ENCODE data around the gene GPR26. TPM values are rescaled to one million over a fixed set of nuclear protein-coding genes. Genes with fewer than 3 reads are reported as not detected.

The GPR26 gene
- total RNA-seq, 1 experiment from 2014 or later, result 0.07 TPM

DNA sequence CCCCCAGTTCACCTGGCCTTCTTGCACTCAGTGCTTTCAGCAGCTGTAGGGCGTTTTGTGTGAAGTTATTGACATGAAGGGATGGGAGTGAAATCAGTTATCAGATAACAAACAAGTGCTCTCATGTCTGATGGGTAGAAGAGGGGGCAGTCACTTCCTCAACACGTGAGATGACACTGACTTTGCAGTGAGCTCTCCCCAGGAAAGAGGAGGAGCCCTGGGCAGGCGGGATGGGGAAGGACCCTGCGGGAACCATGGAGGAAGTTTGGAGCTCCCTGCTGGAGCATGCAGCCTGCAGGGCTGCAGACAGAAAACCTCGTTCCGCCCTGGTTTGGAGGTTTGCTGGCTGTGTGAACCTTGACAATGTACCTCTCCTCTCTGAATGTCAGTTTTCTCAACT is 38.7 kb downstream of the GPR26 start:
- TF ChIP-seq, protein P1, sequence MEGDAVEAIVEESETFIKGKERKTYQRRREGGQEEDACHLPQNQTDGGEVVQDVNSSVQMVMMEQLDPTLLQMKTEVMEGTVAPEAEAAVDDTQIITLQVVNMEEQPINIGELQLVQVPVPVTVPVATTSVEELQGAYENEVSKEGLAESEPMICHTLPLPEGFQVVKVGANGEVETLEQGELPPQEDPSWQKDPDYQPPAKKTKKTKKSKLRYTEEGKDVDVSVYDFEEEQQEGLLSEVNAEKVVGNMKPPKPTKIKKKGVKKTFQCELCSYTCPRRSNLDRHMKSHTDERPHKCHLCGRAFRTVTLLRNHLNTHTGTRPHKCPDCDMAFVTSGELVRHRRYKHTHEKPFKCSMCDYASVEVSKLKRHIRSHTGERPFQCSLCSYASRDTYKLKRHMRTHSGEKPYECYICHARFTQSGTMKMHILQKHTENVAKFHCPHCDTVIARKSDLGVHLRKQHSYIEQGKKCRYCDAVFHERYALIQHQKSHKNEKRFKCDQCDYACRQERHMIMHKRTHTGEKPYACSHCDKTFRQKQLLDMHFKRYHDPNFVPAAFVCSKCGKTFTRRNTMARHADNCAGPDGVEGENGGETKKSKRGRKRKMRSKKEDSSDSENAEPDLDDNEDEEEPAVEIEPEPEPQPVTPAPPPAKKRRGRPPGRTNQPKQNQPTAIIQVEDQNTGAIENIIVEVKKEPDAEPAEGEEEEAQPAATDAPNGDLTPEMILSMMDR (conservative IDR thresholded peaks at IDR 0.05), result no peak
- peaks cover 26% of the 10 kb centered on the region for H3K27me3 Mint-ChIP-seq (ENCODE audit: low read depth)

More for the DNA sequence above, 38.7 kb downstream of the GPR26 start:
- Histone ChIP-seq H2BK15ac (ENCODE audit: low read depth, low read length) (no peak overlapping the region), H3K4ac (ENCODE audit: low read depth, low read length) (no peak overlapping the region), H2AK5ac (ENCODE audit: insufficient read length, low read length) (no peak overlapping the region), H3K9ac (ENCODE audit: extremely low read depth, insufficient read length, low read length) (no peak overlapping the region), H3K9me3 (ENCODE audit: control insufficient read depth, low read depth, low read length) (no peaks in the 10 kb centered on the region), H3K18ac (ENCODE audit: insufficient read length, low read depth, low read length) (no peak overlapping the region), H3T11ph (ENCODE audit: low read length) (no peak overlapping the region), H2BK120ac (ENCODE audit: low read depth, low read length, poor library complexity, severe bottlenecking) (no peak overlapping the region), H2BK12ac (ENCODE audit: insufficient read length, low read depth, low read length) (no peak overlapping the region), H3K23ac (ENCODE audit: insufficient read length, low read depth, low read length) (no peak overlapping the region), H4K20me1 (ENCODE audit: control insufficient read depth, insufficient read depth, insufficient read length) (no peaks in the 10 kb centered on the region), H3K14ac (ENCODE audit: insufficient read depth, low read length) (no peak overlapping the region), H2AFZ (ENCODE audit: low read length) (no peak overlapping the region), H3K4me1 (ENCODE audit: insufficient read depth, low read length) (no peaks in the 10 kb centered on the region), H3K4me2 (ENCODE audit: insufficient read depth, insufficient read length, low read length) (no peak overlapping the region), H3K79me1 (ENCODE audit: insufficient read depth, low read depth, low read length, poor library complexity, severe bottlenecking) (no peaks in the 10 kb centered on the region), H4K5ac (ENCODE audit: insufficient read length, low read depth, low read length) (no peak overlapping the region), H2BK5ac (ENCODE audit: insufficient read length, low read length) (no peak overlapping the region), H3K27me3 (ENCODE audit: insufficient read depth, low read length) (no peaks in the 10 kb centered on the region), H4K8ac (replicated peaks; ENCODE audit: insufficient read length, low read depth, low read length) (no peak overlapping the region), H3K23me2 (ENCODE audit: insufficient read length, low read depth, low read length, poor library complexity, severe bottlenecking) (no peaks in the 10 kb centered on the region), H4K91ac (ENCODE audit: insufficient read length, low read depth, low read length) (no peak overlapping the region), H3K27ac (ENCODE audit: insufficient read length, low read depth, low read length) (no peak overlapping the region), H3K56ac (ENCODE audit: insufficient read length, low read depth, low read length) (no peak overlapping the region), H2BK20ac (ENCODE audit: low read depth, low read length, poor library complexity, severe bottlenecking) (no peak overlapping the region), H3K79me2 (ENCODE audit: insufficient read depth, low read length) (no peaks in the 10 kb centered on the region; the same call in 1 of the 2 replicates)
- Mint-ChIP-seq H3K27ac (no peak overlapping the region), H3K4me3 (no peak overlapping the region), H3K9me3 (no peaks in the 10 kb centered on the region), H3K36me3 (ENCODE audit: insufficient read depth in 1 of 3, low read depth in 3 of 3) (no peaks in the 10 kb centered on the region), H3K4me1 (peaks cover 7 to 13% of the 10 kb centered on the region in 2 experiments; a peak in 3 of 4 replicates)
- WGBS (ENCODE audit: extremely low coverage, insufficient read length, low lambda C conversion rate), result no CpG with 5 or more reads among the region's 6 CpGs
- DNase-seq, result no peak

Measured in H9 (cell line).